ENCODE results near the gene U2AF1L4.

U2AF1L4 gene

GRCh38 chr19:35756377-35757230, 11.4 kb upstream of the U2AF1L4 start, which contains the start of gene HSPB6:
Gene HSPB6, minus strand, starts transcription at chr19:35757029. Its CDS starts 21 bp downstream, at chr19:35757008.
- no peak for DNase-seq

- no peak for DNase-seq
Observed at GRCh38 chr19:35755550-35756376, 10.5 kb upstream of the U2AF1L4 start.

GRCh38 chr19:35755131-35755549, 9.9 kb upstream of the U2AF1L4 start:
- no peak for DNase-seq

GRCh38 chr19:35754370-35755130, 9.3 kb upstream of the U2AF1L4 start:
- DNase-seq = no peak

GRCh38 chr19:35753634-35754369, 8.6 kb upstream of the U2AF1L4 start:
- DNase-seq = no peak

DNA sequence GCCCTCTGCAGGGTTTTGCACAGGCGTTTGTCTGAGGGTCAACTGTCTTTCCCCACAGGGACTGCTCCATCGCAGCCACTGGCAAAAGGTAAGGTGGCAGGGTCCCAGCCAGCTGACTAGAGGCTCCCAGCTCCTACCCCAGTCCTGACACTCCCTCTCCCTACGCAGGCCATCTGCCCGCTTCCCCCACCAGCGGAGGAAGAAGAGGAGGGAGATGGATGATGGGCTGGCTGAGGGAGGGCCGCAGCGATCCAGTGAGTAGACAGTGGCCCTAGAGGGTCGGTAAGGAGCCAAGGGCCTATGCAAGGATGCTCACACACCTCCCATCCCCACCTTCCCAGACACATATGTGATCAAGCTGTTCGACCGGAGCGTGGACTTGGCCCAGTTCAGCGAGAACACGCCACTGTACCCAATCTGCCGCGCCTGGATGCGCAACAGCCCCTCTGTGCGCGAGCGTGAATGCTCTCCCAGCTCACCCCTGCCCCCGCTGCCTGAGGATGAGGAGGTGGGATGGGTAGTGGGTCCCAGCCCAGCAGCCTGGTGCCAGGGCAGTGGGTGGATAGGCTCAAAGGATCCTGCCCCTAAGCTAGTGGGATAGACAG, 7.6 kb upstream of the U2AF1L4 start:
- no peak for DNase-seq

DNA sequence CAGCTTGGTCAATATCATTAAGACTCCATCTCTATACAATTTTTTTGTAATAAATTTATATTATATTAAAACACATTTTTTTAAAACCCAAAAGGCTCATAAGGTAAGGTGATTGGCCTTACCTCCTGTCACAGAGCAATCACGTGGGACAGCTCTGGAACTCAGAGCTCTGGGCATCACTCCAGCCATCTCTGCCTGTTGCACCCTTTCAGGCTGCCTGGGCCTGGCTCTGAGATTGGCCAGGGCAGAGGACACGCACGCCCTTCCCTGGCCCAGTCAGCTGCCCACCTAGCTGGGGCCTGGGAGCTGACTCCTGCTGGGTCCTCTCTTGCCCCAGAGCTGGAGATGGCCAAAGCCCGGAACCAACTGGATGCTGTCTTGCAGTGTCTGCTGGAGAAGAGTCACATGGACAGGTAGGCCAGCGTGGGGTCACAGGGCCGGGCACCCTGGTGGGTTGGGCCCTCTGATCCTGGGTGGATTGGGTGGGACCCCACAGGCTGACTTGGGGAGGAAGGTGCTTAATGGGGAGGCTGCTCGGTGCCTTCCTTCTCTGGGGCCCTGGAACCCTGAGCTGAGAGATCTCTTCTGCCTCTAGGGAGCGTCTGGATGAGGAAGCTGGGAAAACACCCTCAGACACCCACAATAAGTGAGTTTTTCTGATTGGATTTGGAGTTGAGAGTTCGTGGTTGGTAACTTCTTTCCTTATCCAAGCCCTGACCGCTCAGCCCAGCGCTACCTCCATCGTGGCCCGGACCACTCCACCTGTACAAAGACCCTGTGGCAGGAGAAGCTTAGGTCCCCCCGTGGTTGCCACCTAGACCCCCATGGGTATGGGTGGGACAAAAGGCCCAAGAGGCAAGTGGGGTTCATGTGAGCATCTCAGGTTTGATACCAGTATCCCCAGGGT, 6.9 kb upstream of the U2AF1L4 start:
- no peak for DNase-seq

- no peak for DNase-seq
Observed at GRCh38 chr19:35750167-35750566, 4.9 kb upstream of the U2AF1L4 start.

DNA sequence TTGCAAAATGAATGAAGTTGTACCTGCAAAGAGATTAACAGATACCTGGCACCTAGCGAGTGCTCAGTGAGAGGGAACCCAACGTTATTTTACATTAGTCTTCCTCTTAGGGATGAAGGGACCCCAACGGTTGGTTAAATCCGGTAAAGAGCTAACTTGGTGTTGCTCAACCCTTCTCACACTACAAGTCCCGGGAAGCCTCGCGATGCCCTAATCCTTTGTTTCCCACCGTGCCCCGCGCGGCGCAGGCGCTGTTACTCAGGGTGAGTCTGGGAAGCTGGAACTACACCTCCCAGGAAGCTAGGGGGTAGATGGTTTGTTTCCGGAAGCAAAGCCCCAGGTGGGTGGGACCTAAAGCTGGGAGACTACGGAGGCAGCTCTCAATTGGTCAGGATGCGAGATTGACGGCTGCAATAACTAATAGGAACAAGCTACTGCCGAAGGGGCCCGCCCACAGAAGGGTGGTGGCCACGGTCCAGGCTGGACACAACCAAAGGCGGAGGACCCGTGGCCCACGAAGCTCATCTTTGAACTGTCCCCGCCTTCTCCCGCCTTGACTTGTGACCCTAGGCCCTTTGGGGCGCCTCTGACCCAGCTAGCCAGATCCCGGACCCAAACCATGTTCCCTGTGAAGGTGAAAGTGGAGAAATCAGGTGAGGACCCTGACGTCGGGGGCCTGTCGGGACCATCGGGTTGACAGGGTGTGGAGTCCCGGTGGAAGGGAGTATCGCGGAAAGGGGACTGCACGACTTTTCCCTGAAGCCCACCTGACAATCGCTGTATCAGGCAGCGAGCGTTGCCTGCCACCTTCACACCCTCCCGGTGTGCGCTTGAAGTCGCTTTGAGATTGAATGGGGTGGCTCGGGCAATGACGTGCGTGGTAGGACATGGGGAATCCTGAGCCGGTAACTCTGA, 3.1 kb upstream of the U2AF1L4 start, which contains the start of gene LIN37:
TSS of gene LIN37 (plus strand) at position 471 of the 915 bp plus-strand sequence. CDS start at position 620, 149 bp downstream.
- peak; percentile 96 for DNase-seq

GRCh38 chr19:35746531-35746930, 1.3 kb upstream of the U2AF1L4 start:
- DNase-seq = no peak

GRCh38 chr19:35746087-35746462, 857 bp upstream of the U2AF1L4 start:
- no peak for DNase-seq

DNA sequence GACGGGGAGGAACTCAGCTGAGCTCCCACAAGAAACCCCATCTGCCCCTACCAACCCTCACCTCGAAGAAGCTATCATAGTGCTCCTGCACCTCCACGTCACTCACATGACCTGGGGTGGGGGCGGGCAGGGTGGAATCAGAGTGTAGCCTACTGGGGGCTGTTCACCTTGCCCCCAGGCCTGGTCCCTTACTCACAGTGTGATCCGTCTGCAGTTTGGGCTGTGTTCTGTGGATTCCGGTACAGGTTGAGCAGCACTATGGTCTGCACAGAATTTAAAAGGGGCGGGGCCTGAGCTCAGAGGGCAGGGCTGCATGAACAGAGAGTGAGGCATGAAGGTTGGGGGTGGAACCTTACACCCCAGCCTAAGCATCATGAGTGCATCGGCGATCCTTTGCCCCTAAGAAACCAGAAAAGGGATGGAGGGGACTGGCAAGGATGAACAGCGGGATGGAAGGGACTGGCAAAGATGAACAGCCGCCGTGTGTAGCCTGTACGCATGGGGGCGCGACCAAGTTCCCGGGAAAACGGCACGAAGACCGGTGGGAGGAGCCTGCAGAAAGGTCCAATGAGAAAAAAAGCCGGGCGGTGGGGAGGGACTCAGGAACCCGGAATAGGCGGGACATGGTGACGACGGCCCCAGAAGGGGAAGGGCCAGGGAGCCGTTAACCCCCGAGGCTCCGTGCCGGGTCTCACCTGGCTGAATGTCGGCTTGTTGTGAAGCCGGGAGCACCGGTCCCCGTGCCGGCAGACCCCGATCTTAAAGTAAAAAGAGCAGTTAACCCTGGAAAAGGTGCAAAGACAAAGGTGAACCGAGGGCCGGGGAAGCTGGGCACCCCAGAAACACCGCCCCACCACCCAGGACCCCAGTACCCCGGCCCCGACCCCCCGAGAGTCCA, 539 bp downstream of the U2AF1L4 start:
- DNase-seq = peak; percentile 49

DNA sequence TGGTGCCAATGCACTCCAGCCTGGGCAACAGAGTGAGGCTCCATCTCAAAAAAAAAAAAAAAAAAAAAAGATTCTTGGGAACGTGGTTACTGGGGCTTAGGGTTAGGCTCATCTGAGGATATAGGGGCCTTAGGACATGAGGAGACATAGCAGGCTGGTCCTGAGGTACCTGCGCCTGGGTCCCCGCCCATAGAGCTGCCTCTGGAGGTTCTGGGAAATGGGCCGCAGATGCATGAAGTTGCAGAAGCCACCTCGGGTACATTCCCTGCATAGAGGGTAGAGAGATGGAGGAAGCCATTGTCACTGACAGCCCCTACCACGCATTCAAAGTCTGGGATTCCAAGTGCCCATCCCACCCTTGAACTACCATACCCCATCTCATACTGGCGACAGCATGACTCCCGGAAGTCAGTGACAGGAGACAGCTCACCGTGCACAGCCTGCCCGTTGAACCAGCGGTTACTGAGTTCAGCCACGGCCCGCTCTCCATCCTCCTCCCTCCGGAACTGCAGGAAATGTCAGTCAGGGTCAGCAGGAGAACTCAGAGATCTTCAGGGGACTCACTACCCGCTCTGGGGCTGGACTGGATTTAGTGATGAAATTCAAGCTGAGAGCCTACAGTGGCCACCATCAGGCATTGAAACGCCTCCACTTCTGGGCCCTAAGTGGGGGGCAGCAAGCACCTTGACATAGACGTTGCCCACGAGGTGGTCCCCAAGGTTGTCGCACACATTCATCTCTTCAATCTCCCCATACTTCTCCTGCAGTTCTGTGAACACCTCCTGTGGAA, 1.4 kb downstream of the U2AF1L4 start:
- no peak for DNase-seq

DNA sequence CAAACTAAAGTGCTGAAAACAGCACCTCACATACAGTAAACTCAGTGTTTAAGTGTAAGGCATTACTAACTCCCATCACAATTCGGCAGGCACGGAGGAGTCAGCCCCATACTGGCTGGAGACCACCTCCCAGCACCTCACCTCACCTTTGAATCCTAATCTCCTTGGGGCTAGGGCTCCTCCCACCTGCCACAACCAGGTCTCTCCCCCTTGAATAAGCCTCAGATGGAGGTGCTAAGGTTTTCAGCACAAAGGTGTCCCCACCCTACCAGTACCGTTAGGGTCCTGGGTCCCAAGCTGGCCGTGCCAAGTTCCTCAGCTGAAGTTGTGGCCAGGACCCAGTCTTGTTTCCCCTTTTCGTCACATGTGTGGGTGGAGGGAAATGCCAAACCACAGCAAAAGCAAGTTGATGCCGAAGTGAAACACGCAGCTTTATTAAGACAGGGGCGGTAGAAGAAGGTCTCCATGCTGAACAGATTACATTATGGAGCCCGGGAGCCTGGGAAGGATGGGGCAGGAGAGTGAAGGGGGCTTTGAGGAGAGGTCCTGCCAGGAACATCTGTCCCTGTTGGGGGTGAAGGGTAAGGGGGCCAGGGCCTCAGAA, 3.0 kb downstream of the U2AF1L4 start, which contains the start of gene IGFLR1:
TSS of gene IGFLR1 (minus strand) at position 332 of the 604 bp plus-strand sequence. CDS start 1,272 bp downstream, outside the sequence.
- DNase-seq = no peak

- no peak for DNase-seq
Observed at GRCh38 chr19:35741203-35741515, 4.1 kb downstream of the U2AF1L4 start.

DNA sequence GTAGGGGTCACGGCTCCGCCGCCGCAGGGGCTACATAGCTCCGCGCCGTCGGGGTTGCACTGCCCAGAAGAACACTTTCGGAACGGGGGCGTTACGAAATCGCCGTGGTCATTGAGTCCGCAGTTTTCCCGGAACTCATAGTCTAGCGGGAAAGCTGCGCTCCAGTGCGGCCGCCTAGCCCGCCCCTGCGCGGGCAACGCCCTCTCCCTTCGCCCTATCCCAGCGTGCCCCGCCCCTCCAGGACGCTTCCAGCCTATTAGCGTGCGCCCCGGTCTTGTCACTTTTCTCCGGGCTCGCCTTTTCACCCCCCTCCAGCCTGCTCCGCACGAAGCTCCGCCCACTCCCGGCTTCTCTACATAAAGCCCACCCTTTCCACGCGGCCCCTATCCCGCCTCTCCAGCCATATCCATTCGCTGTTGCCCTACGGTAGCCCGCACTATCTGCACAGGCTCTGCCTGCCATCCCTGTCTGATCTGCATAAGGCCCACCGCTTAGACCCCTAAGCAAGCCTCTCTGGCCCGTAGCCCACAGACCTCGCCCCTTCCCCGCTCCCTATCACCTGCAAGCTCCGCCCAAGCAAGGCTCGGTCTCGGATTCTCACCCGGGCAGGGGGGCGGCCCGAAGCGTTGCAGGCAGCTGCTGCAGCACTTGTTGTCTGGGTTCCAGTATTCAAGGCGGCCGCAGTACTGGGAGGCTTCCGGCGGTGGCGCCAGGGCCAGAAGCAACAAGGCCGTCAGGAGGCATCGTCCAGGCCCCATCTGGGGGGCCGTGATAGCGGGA, 4.6 kb downstream of the U2AF1L4 start:
- DNase-seq = peak; percentile 84

DNA sequence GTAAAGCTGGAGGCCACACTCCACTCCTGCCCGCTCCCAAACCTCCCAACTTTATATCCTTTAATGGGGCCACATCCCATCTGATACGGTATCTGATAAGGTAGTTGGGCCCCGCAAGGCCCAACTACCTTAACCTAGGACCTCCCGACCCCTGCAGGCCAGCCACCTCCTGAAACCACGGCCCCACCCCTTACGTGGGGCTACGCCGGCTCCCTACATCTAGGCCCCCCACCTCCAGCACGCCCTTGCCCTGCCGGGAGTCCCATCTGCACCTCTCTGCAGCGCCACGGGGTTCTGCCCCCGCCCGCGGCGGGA, 5.2 kb downstream of the U2AF1L4 start:
- DNase-seq = no peak

Data from KG1 (cell line).